Tibial nerve (tissue), 4 donors: ENCODE data around the gene PAN3. TPM values are rescaled to one million over a fixed set of nuclear protein-coding genes. Genes with fewer than 3 reads are reported as not detected.
"Not testable (repeated sequence)": the region's sequence is repeated elsewhere in the genome, so short reads cannot be mapped to it uniquely, and the experiment has no call there.

Experiments
- DNase-seq, 2 donors: peaks; one replicate each; pipeline ENCODE4 v3.0.0-alpha.2; 2019; ENCODE audit warnings: low spot score in 2 of 2
- H3K27ac ChIP-seq, 4 donors: fragments of 200-600 bp; sonication (generic) in 3 of 4; one replicate each; pipeline ENCODE4 v1.5.1; 2017 to 2019; ENCODE audit warnings: mild to moderate bottlenecking in 1 of 4
- H3K27me3 ChIP-seq, 2 donors: fragments of 200-600 bp; sonication (generic) in 1 of 2; one replicate each; pipeline versions ENCODE4 v1.5.1 to v1.6.0; 2017 to 2019
- H3K36me3 ChIP-seq, 3 donors: fragments of 200-600 bp; sonication (generic); one replicate each; pipeline ENCODE4 v1.5.1; 2018 to 2019
- H3K4me1 ChIP-seq, 4 donors: fragments of 200-600 bp; sonication (generic) in 3 of 4; one replicate each; pipeline ENCODE4 v1.5.1; 2017 to 2019
- H3K4me3 ChIP-seq, 4 donors: fragments of 200-600 bp; sonication (generic) in 3 of 4; one replicate each; pipeline ENCODE4 v1.5.1; 2017 to 2019; ENCODE audit warnings: mild to moderate bottlenecking in 1 of 4, moderate library complexity in 1 of 4
- H3K9me3 ChIP-seq, 4 donors: fragments of 200-600 bp; sonication (generic) in 3 of 4; one replicate each; pipeline ENCODE4 v1.5.1; 2017 to 2019
- CTCF ChIP-seq, 5 experiments: fragments of 200-600 bp in 3 of 5; fragments of 450-650 bp in 2 of 5; sonication (generic) in 3 of 5; IDR thresholded peaks; one replicate each; pipeline ENCODE4 v1.5.1; 2016 to 2019; ENCODE audit warnings: antibody characterized with exemption in 5 of 5, mild to moderate bottlenecking in 3 of 5, moderate library complexity in 2 of 5
- EP300 ChIP-seq, 2 donors: sonication (generic); formaldehyde crosslinking; IDR thresholded peaks; one replicate each; pipeline ENCODE4 v1.6.1; 2017; ENCODE audit warnings: antibody characterized with exemption in 2 of 2, mild to moderate bottlenecking in 1 of 2
- POLR2A ChIP-seq, 2 donors: fragments of 450-650 bp; IDR thresholded peaks; one replicate each; pipeline ENCODE4 v1.6.1; 2017; ENCODE audit warnings: antibody characterized with exemption in 2 of 2, mild to moderate bottlenecking in 2 of 2, moderate library complexity in 2 of 2
- WGBS, 2 donors: methylation state at CpG; one replicate each; pipeline ENCODE4 v1.1.5; 2018; 5-methylcytosine and 5-hydroxymethylcytosine counted together
- total RNA-seq, 4 donors: library from RNA; depleted of rRNA; stranded (reverse); fragments of >200 nt; gene quantifications; one replicate each; pipeline ENCODE4 v1.1.0, GENCODE V29; 2016

Gene PAN3
- total RNA-seq, 4 donors from 2014 or later, result 40.5 to 54.4 (median 49.0) TPM

GRCh38 chr13:28097503-28097902 lies 40.8 kb upstream of the PAN3 start:
- Histone ChIP-seq H3K4me1 (peaks cover 0 to 22% (median 4%) of the 10 kb centered on the region in 4 donors), H3K36me3 (no peaks in the 10 kb centered on the region), H3K4me3 (no peak overlapping the region), H3K9me3 (peaks cover 0 to 6% (median 0%) of the 10 kb centered on the region in 4 donors), H3K27ac (no peak overlapping the region), H3K27me3 (peaks cover 0 to 46% of the 10 kb centered on the region in 2 donors)
- TF ChIP-seq CTCF (IDR thresholded peaks at IDR 0.05) (no peak), EP300 (IDR thresholded peaks at IDR 0.05) (no peak)
- 50 to 52% methylated on average over 3 of the region's 3 CpGs for WGBS, 2 donors
- no peak for DNase-seq

GRCh38 chr13:28099396-28100149 lies 38.8 kb upstream of the PAN3 start:
- whole genome bisulfite sequencing, 2 donors, result 6 to 12% methylated on average over 35 of the region's 35 CpGs
- peaks cover 0 to 22% (median 2%) of the 10 kb centered on the region in 4 donors for H3K4me1 ChIP-seq
- H3K27ac ChIP-seq, result no peak overlapping the region
- no peaks in the 10 kb centered on the region for H3K36me3 ChIP-seq
- H3K27me3 ChIP-seq, result peaks cover 0 to 52% of the 10 kb centered on the region in 2 donors
- TF ChIP-seq CTCF (IDR thresholded peaks at IDR 0.05) (no peak), POLR2A (IDR thresholded peaks at IDR 0.05) (no peak)
- peak overlapping the region in 3 of 4 donors; percentile 14 to 44 (median 43) for H3K4me3 ChIP-seq
- no peak for DNase-seq
- H3K9me3 ChIP-seq, result peaks cover 0 to 9% (median 0%) of the 10 kb centered on the region in 4 donors

GRCh38 chr13:28100150-28101121 lies 37.9 kb upstream of the PAN3 start, which contains the start of gene FLT3:
Gene FLT3, minus strand, starts transcription at chr13:28100576. Its CDS starts 66 bp downstream, at chr13:28100510.
- DNase-seq, result no peak
- WGBS, 2 donors, result 1 to 2% methylated on average over 55 to 83 of the region's 106 CpGs
- H3K4me3 ChIP-seq, result peak within 1 kb of the TSS in 3 of 4 donors; percentile 14 to 44 (median 43)
- H3K27me3 ChIP-seq, result peaks cover 0 to 52% of the 10 kb centered on the region in 2 donors
- H3K27ac ChIP-seq, result no peak within 1 kb of the TSS
- peaks cover 0 to 9% (median 0%) of the 10 kb centered on the region in 4 donors for H3K9me3 ChIP-seq
- TF ChIP-seq CTCF (IDR thresholded peaks at IDR 0.05) (no peak), EP300 (IDR thresholded peaks at IDR 0.05) (no peak), POLR2A (IDR thresholded peaks at IDR 0.05) (no peak)
- no peaks in the 10 kb centered on the region for H3K36me3 ChIP-seq
- peaks cover 0 to 22% (median 2%) of the 10 kb centered on the region in 4 donors for H3K4me1 ChIP-seq

GRCh38 chr13:28101886-28102285 lies 36.5 kb upstream of the PAN3 start:
- not testable (repeated sequence) for DNase-seq, H3K36me3 ChIP-seq, H3K9me3 ChIP-seq, H3K4me3 ChIP-seq, H3K27ac ChIP-seq
- 78 to 92% methylated on average over 4 of the region's 4 CpGs for WGBS, 2 donors
- H3K27me3 ChIP-seq, result peaks cover 0 to 52% of the 10 kb centered on the region in 2 donors
- peaks cover 0 to 22% (median 2%) of the 10 kb centered on the region in 4 donors for H3K4me1 ChIP-seq

GRCh38 chr13:28106976-28107375 lies 31.4 kb upstream of the PAN3 start:
- 80 to 84% methylated on average over 1 of the region's 1 CpG for WGBS, 2 donors
- Histone ChIP-seq H3K27ac (no peak overlapping the region), H3K4me1 (no peaks in the 10 kb centered on the region), H3K4me3 (no peak overlapping the region), H3K27me3 (peaks cover 0 to 11% of the 10 kb centered on the region in 2 donors), H3K9me3 (peaks cover 0 to 3% (median 0%) of the 10 kb centered on the region in 4 donors), H3K36me3 (no peaks in the 10 kb centered on the region)
- DNase-seq, result no peak
- TF ChIP-seq CTCF (IDR thresholded peaks at IDR 0.05), result no peak
- no peak for TF ChIP-seq POLR2A (IDR thresholded peaks at IDR 0.05)
- TF ChIP-seq EP300 (IDR thresholded peaks at IDR 0.05), result no peak
